Measurements from ENCODE around the gene CLDN14.

DNA sequence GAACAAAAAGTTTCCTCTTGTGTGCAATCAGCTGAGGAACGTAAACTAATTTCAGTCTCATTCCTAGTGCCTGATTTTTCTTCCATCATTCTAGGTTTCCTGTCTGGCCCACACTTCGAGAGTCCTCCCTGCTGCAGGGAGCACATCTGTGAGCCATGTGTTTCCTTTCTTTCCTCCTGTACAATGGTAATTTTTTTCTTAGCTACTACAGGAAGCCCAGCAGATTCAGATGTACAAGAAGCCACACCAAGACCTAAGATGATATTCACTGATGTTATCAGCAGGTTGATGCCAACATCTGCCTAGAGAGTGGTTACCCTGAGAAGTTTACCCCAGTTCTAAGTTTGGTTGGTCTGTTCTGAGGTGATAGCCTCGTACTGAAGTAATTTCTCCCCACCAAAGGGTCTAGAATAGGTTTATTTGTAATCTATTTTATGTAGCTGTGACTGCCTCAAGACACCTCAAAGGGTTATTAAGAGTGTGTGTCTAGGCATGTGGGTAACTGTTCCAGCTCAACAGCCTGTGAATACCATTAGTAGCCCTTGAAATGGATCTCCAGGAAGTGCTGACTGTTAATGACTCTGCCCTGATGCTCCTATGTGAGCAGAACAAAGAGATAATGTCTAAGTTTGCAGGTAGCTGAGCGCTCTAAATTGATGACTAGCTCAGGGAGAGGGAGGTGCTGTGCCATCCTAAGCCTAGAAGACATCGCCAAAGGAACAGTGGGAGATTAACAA lies 31.7 kb upstream of the CLDN14 start:
- TF ChIP-seq, protein P1, sequence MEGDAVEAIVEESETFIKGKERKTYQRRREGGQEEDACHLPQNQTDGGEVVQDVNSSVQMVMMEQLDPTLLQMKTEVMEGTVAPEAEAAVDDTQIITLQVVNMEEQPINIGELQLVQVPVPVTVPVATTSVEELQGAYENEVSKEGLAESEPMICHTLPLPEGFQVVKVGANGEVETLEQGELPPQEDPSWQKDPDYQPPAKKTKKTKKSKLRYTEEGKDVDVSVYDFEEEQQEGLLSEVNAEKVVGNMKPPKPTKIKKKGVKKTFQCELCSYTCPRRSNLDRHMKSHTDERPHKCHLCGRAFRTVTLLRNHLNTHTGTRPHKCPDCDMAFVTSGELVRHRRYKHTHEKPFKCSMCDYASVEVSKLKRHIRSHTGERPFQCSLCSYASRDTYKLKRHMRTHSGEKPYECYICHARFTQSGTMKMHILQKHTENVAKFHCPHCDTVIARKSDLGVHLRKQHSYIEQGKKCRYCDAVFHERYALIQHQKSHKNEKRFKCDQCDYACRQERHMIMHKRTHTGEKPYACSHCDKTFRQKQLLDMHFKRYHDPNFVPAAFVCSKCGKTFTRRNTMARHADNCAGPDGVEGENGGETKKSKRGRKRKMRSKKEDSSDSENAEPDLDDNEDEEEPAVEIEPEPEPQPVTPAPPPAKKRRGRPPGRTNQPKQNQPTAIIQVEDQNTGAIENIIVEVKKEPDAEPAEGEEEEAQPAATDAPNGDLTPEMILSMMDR (conservative IDR thresholded peaks at IDR 0.05; ENCODE audit: low read length): no peak
- TF ChIP-seq EZH2phosphoT487 (IDR thresholded peaks at IDR 0.05; ENCODE audit: borderline replicate concordance, low read depth, low read length): no peak
